RWPE2 (cell line): ENCODE data around the gene PDK1.
"Not testable (repeated sequence)": the region's sequence is repeated elsewhere in the genome, so short reads cannot be mapped to it uniquely, and the experiment has no call there.

ENCODE experiments used
- ATAC-seq: fragments of 200-7000 bp; cut with Tn5 transposase; 3 replicates; pipeline ENCODE4 v1.9.1; 2021; ENCODE audit warnings: low read depth
- DNase-seq: peaks from one replicate; pipeline ENCODE4 v3.0.0-alpha.2; 2020; ENCODE audit warnings: low spot score
- H3K27ac ChIP-seq: fragments of 450-650 bp; 2 replicates; pipeline ENCODE4 v1.5.1; 2017; ENCODE audit warnings: mild to moderate bottlenecking; ENCODE audit not compliant: poor library complexity, severe bottlenecking
- H3K27me3 ChIP-seq: fragments of 250-450 bp; sonication (Bioruptor Pico); 2 replicates; pipeline ENCODE4 v1.5.1; 2021; ENCODE audit warnings: mild to moderate bottlenecking, moderate library complexity; ENCODE audit not compliant: insufficient read depth, poor library complexity, severe bottlenecking
- H3K36me3 ChIP-seq: fragments of 250-450 bp; sonication (Bioruptor Pico); 2 replicates; pipeline ENCODE4 v1.5.1; 2020; ENCODE audit warnings: low read depth, mild to moderate bottlenecking, moderate library complexity
- H3K4me1 ChIP-seq: fragments of 250-450 bp; sonication (Bioruptor Pico); 2 replicates; pipeline ENCODE4 v1.5.1; 2021; ENCODE audit warnings: mild to moderate bottlenecking, moderate library complexity; ENCODE audit not compliant: insufficient read depth, poor library complexity, severe bottlenecking
- H3K4me3 ChIP-seq: fragments of 250-450 bp; sonication (Bioruptor Pico); 2 replicates; pipeline ENCODE4 v1.5.1; 2021; ENCODE audit warnings: mild to moderate bottlenecking, moderate library complexity; ENCODE audit not compliant: severe bottlenecking
- H3K9me3 ChIP-seq: fragments of 250-450 bp; sonication (Bioruptor Pico); 2 replicates; pipeline ENCODE4 v1.5.1; 2021; ENCODE audit warnings: mild to moderate bottlenecking, moderate library complexity; ENCODE audit not compliant: severe bottlenecking
- TF ChIP-seq, protein P1 (sequence below): fragments of 450-650 bp; IDR thresholded peaks from one replicate; pipeline ENCODE4 v1.5.1; 2017; ENCODE audit warnings: mild to moderate bottlenecking, moderate library complexity; ENCODE audit not compliant: poor library complexity, severe bottlenecking

PDK1 gene

GRCh38 chr2:172588931-172589330 lies 33.0 kb downstream of the PDK1 start:
- ATAC-seq, result peak; percentile 53; the same call in 1 of the 3 replicates
- Histone ChIP-seq H3K4me3 (no peak overlapping the region), H3K9me3 (no peaks in the 10 kb centered on the region), H3K4me1 (no peaks in the 10 kb centered on the region), H3K27me3 (no peaks in the 10 kb centered on the region), H3K27ac (no peak overlapping the region), H3K36me3 (peaks cover 71% of the 10 kb centered on the region)
- TF ChIP-seq, protein P1, sequence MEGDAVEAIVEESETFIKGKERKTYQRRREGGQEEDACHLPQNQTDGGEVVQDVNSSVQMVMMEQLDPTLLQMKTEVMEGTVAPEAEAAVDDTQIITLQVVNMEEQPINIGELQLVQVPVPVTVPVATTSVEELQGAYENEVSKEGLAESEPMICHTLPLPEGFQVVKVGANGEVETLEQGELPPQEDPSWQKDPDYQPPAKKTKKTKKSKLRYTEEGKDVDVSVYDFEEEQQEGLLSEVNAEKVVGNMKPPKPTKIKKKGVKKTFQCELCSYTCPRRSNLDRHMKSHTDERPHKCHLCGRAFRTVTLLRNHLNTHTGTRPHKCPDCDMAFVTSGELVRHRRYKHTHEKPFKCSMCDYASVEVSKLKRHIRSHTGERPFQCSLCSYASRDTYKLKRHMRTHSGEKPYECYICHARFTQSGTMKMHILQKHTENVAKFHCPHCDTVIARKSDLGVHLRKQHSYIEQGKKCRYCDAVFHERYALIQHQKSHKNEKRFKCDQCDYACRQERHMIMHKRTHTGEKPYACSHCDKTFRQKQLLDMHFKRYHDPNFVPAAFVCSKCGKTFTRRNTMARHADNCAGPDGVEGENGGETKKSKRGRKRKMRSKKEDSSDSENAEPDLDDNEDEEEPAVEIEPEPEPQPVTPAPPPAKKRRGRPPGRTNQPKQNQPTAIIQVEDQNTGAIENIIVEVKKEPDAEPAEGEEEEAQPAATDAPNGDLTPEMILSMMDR, result no peak
- no peak for DNase-seq

- H3K4me3 ChIP-seq, H3K27ac ChIP-seq, H3K27me3 ChIP-seq, H3K9me3 ChIP-seq, H3K4me1 ChIP-seq, ATAC-seq, DNase-seq: not testable (repeated sequence)
- peaks cover 82% of the 10 kb centered on the region for H3K36me3 ChIP-seq
Measured at GRCh38 chr2:172591386-172591785, 35.5 kb downstream of the PDK1 start.

- not testable (repeated sequence) for H3K27ac ChIP-seq, DNase-seq, H3K9me3 ChIP-seq, H3K4me3 ChIP-seq, H3K4me1 ChIP-seq, H3K27me3 ChIP-seq, ATAC-seq
- H3K36me3 ChIP-seq, result peaks cover 81% of the 10 kb centered on the region
Measured at GRCh38 chr2:172592190-172592589, 36.3 kb downstream of the PDK1 start.

- no peaks in the 10 kb centered on the region for H3K4me1 ChIP-seq
- no peaks in the 10 kb centered on the region for H3K9me3 ChIP-seq
- no peak for DNase-seq
- peaks cover 80% of the 10 kb centered on the region for H3K36me3 ChIP-seq
- ATAC-seq, result no peak
- no peak overlapping the region for H3K4me3 ChIP-seq
- no peak overlapping the region for H3K27ac ChIP-seq
- H3K27me3 ChIP-seq, result no peaks in the 10 kb centered on the region
- TF ChIP-seq, protein P1, result no peak
Measured at GRCh38 chr2:172596776-172597175, 40.9 kb downstream of the PDK1 start.

DNA sequence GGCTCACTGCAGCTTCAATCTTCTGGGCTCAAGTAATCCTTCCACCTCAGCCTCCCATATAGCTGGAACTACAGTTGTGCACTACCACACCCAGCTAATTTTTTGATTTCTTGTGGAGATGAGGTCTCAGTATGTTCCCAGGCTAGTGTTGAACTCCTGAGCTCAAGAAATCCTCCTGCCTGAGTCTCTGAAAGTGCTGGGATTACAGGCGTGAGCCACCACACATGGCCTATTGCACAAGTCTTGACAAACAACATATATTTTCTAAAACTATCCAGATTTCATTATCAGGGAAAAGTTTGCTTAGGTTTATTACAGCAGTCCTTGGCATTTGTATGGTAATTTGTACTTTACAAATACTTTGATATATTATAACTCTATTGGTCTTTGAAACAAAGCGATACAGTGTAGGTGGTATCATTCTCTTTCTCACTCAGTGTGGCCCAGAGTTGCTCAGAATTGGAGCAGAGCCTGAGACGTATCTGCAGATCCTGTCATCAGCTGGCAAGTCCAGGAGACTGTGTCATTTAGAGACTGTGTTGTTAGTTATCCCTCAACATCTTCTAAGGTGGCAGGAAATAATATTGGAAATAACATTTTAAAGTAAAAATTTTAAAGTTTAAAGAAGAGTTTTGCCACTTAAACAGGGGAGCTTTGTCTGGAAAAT lies 41.4 kb downstream of the PDK1 start:
- Histone ChIP-seq H3K4me3 (no peak overlapping the region), H3K9me3 (no peaks in the 10 kb centered on the region), H3K4me1 (no peaks in the 10 kb centered on the region), H3K36me3 (peaks cover 85% of the 10 kb centered on the region), H3K27me3 (no peaks in the 10 kb centered on the region), H3K27ac (no peak overlapping the region)
- DNase-seq (no peak), ATAC-seq (no peak)
- TF ChIP-seq, protein P1, result no peak

- Histone ChIP-seq H3K9me3 (no peaks in the 10 kb centered on the region), H3K4me1 (no peaks in the 10 kb centered on the region), H3K27me3 (no peaks in the 10 kb centered on the region), H3K36me3 (peaks cover 70% of the 10 kb centered on the region), H3K4me3 (no peak overlapping the region), H3K27ac (no peak overlapping the region)
- ATAC-seq, result no peak
- DNase-seq, result no peak
- TF ChIP-seq, protein P1, result no peak
Measured at GRCh38 chr2:172599947-172600346, 44.1 kb downstream of the PDK1 start.
